Prostate gland (tissue), 2 donors: ENCODE data around the gene RPTOR.

Experiments
- POLR2AphosphoS5 ChIP-seq: sonication (generic); formaldehyde crosslinking; IDR thresholded peaks from one replicate; pipeline ENCODE4 v1.6.1; 2017; ENCODE audit warnings: antibody characterized with exemption
- TF ChIP-seq, protein P1 (sequence below), 4 experiments: fragments of 200-600 bp in 2 of 4; fragments of 450-650 bp in 2 of 4; sonication (generic) in 2 of 4; IDR thresholded peaks; 1 replicate in 3 of 4; 2 replicates in 1 of 4; pipeline ENCODE4 v1.5.1; 2016 to 2019; ENCODE audit warnings: antibody characterized with exemption in 4 of 4, mild to moderate bottlenecking in 2 of 4, moderate library complexity in 2 of 4

DNA sequence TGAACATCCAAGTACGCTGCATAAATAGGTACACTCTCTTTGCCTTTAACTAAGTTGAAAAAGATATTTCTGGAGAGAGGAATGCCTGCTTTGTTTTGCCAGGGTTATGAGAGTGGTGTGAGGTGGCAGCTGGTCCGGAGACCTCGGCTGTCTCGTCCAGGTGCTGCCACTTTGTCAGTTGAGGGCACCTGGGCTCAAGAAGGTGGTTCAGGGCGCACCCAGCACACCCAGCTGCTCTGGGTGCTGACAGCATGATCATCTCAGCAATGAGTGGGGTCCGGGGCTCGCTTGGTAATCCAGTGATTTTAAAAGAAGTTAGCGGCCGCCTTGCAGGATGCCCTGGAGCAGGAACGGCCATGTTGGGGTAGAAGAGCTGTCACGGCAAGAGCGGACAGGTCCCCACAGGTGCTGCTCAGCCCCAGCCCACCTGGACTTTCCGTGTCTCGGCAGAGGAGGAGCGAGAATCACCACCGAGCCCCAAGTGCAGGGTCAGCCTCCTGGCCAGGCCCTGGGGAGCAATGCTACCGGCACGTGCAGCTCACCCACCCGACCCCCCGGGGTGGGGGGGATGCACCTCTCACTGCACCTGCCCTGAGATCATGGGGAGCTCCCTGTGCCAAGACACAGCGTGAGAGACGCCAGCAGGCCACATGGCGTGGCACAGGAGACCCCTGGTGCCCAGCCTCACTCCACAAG, 379.6 kb downstream of the RPTOR start:
- no peak for TF ChIP-seq POLR2AphosphoS5
- TF ChIP-seq, protein P1, sequence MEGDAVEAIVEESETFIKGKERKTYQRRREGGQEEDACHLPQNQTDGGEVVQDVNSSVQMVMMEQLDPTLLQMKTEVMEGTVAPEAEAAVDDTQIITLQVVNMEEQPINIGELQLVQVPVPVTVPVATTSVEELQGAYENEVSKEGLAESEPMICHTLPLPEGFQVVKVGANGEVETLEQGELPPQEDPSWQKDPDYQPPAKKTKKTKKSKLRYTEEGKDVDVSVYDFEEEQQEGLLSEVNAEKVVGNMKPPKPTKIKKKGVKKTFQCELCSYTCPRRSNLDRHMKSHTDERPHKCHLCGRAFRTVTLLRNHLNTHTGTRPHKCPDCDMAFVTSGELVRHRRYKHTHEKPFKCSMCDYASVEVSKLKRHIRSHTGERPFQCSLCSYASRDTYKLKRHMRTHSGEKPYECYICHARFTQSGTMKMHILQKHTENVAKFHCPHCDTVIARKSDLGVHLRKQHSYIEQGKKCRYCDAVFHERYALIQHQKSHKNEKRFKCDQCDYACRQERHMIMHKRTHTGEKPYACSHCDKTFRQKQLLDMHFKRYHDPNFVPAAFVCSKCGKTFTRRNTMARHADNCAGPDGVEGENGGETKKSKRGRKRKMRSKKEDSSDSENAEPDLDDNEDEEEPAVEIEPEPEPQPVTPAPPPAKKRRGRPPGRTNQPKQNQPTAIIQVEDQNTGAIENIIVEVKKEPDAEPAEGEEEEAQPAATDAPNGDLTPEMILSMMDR (IDR thresholded peaks at IDR 0.05), result no peak
